HG02943 (cell line): ENCODE results near the gene HUNK.
"Not testable (repeated sequence)": the region's sequence is repeated elsewhere in the genome, so short reads cannot be mapped to it uniquely, and the experiment has no call there.

Source experiments
- ATAC-seq: cut with Tn5 transposase; IDR thresholded peaks from one replicate; pipeline ENCODE4 v1.9.1; 2021; ENCODE audit warnings: mild to moderate bottlenecking, low read depth, moderate library complexity; ENCODE audit not compliant: unreplicated experiment

The HUNK gene

GRCh38 chr21:32036756-32037155, 163.9 kb downstream of the HUNK start:
- no peak for ATAC-seq

- ATAC-seq = not testable (repeated sequence)
These were observed 165.9 kb downstream of the HUNK start for GRCh38 chr21:32038751-32039150.

GRCh38 chr21:32043458-32043857, 170.6 kb downstream of the HUNK start:
- ATAC-seq = no peak

GRCh38 chr21:32044205-32045180, 171.7 kb downstream of the HUNK start:
- ATAC-seq = no peak

- ATAC-seq = no peak
These were observed 173.4 kb downstream of the HUNK start for GRCh38 chr21:32046191-32046590.

- no peak for ATAC-seq
These were observed 175.5 kb downstream of the HUNK start for GRCh38 chr21:32048353-32048752.
